Activated CD4-positive, alpha-beta T cell treated with anti-CD3 and anti-CD28 coated beads, Interleukin-10, Interleukin-2, amounts not matched to agents 100 ng/mL and 50 ng/mL, durations not matched to agents 16 hours and 8 hours (primary cell): ENCODE results near the gene ERGIC2.
"Not testable (repeated sequence)": the region's sequence is repeated elsewhere in the genome, so short reads cannot be mapped to it uniquely, and the experiment has no call there.

Experiments used
- DNase-seq: peaks from one replicate; pipeline ENCODE4 v3.0.0-alpha.2; 2020

ERGIC2 gene

GRCh38 chr12:29291226-29291625 lies 89.7 kb downstream of the ERGIC2 start:
- DNase-seq, result no peak

- not testable (repeated sequence) for DNase-seq
Measured at GRCh38 chr12:29290475-29290874, 90.5 kb downstream of the ERGIC2 start.

DNA sequence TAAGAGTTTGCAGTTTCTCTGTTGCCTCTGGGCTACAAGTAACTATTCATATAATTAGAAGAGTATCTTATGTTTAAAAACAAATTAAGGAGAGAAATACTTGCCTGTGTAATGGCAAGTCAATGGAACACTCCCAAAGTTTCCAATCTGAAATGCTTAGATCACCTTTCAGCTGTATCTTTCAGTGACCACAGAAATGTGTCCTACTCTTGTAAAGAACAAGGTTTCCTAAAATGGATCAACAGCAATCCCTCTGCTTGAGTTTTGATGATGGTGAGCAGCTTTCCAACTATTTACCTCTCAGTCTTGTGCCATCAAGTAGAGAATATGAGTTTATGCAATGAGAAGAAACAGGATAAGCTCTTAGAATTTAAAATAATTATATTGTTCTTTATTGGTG lies 92.9 kb downstream of the ERGIC2 start:
- DNase-seq, result no peak

DNA sequence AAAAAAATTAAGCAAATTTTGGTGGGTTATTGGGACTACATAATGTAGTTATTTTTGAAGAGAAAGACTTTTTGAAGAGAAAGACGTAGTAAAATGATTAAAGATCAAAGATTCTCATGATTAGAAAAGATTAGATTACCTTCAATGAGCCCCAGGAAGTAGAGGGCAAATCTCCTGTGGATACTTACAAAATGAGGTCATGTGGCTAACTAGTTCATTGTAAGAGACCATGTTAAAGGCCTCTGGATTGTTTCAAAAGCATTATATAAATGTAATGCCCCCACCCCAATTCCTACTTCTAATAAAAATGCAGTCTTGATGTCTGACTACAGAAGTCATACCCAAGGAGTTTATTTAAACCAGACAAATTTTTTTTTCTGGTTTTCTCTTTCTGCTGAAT lies 93.3 kb downstream of the ERGIC2 start:
- DNase-seq, result no peak
